HTR-8/SVneo (cell line): Measurements from ENCODE around the gene OR3A3.
A peak's percentile ranks its signal among the peaks of the same experiment; 100 is the strongest.
"Not testable (repeated sequence)": the region's sequence is repeated elsewhere in the genome, so short reads cannot be mapped to it uniquely, and the experiment has no call there.

Experiments used
- DNase-seq: peaks from one replicate; pipeline ENCODE4 v3.0.0; 2011; ENCODE audit warnings: low spot score, mixed read lengths; ENCODE audit not compliant: insufficient read length
- FAIRE-seq: peaks from 2 replicates; lab custom pipeline; 2011; peaks lifted over from hg19 to GRCh38; lab: Jason Lieb, UNC

OR3A3 gene

DNA sequence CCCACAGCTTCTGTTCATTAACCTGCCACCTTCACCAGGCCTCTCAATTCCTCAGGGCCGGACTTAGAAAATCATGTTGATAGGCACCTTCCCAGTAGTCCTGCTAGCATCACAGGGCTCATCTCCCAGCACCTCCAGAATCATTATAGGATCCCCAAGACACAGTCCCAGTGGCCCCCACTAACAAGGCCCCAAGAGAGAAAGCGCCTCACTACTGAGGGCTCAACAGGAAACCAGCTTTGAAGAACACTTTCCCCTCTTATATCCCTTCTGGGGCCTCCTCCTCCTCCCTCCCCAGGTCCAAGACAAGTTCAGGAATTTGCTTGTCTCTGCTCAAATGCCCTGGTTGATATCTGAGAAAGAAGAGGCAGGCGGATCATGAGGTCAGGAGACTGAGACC, at the start of gene OR3A3:
TSS of gene OR3A3 (plus strand) at position 301 of the 400 bp plus-strand sequence.
- no peak for FAIRE-seq

DNA sequence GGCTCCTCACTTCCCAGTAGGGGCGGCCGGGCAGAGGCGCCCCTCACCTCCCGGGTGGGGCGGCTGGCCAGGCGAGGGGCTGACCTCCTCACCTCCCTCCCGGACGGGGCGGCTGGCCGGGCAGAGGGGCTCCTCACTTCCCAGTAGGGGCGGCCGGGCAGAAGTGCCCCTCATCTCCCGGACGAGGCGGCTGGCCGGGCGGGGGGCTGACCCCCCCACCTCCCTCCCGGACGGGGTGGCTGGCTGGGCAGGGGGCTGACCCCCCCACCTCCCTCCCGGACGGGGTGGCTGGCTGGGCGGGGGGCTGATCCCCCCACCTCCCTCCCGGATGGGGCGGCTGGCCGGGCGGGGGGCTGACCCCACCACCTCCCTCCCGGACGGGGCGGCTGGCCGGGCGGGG, 40.0 kb upstream of the OR3A3 start:
- DNase-seq, result not testable (repeated sequence)

More for the DNA sequence above, at the start of gene OR3A3:
- DNase-seq, result no peak

DNA sequence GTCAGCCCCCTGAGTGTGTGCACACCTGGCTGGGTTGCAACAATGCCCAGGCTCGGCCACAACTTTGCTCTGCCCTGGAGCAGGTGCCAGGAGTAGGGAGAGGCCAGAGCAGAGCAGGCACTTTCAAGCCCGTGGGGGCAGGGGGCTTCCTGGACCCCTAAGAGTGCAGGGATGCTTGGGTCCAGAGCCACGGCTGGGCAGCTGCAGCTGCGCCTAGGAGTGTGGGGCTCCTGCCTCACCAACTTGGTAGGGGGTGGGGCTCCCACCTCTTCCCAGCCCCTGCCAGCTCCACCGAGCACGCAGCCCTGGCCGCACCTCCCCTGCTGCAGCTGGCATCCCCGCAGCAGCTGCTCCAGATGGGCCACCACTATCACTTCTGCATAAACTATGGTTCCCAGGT, 32.8 kb upstream of the OR3A3 start:
- DNase-seq, result no peak
- no peak for FAIRE-seq

More for the DNA sequence above, 40.0 kb upstream of the OR3A3 start:
- FAIRE-seq, result not testable (repeated sequence)

DNA sequence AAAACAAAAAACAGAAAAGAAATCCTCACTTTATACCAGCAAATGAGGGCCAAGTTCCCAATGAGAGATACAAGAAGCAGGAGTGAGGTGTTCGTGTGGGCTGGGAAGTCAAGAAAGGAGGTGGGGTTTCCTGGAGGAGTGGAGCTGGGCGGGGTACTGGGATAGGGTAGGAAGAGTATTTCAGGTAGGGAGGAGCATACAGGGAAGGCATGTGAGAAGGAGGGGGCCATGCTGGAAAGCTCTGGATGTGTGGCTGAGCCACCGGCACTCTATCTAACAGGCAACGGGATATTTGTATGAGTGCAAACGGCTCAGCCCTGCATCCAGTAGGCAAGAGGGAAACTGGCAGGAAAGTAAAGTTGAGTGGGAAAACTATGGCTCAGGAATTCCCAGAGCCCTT, 29.2 kb upstream of the OR3A3 start:
- DNase-seq, result no peak
- FAIRE-seq, result no peak

DNA sequence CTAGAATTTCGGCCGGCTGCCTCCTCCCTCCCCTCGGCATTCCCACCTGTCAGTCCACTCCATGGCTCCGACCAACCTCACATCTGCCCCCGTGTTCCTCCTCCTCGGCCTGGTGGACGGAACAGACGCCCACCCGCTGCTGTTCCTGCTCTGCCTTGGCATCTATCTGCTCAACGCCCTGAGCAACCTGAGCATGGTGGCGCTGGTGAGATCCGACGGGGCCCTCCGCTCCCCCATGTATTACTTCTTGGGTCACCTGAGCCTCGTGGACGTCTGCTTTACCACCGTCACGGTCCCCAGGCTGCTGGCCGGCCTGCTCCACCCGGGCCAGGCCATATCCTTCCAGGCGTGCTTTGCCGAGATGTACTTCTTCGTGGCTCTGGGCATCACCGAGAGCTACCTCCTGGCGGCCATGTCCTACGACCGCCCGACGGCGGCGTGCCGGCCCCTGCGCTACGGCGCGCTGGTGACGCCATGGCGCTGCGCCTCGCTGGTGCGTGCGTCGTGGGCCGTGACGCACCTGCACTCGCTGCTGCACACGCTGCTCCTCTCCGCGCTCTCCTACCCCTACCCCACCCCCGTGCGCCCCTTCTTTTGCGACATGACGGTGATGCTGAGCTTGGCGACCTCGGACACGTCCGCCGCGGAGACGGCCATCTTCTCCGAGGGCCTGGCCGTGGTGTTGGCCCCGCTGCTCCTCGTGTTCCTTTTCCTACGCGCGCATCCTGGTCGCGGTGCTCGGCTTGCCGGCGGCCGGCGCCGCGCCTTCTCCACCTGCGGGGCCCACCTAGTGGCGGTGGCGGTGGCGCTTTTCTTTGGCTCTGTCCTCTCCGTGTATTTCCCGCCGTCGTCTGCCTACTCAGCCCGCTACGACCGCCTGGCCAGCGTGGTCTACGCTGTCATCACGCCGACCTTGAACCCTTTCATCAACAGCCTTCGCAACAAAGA, 25.0 kb upstream of the OR3A3 start, which contains the start of gene OR3A2:
TSS of gene OR3A2 (minus strand) at position 440 of the 948 bp plus-strand sequence.
- DNase-seq (no peak), FAIRE-seq (no peak)

DNA sequence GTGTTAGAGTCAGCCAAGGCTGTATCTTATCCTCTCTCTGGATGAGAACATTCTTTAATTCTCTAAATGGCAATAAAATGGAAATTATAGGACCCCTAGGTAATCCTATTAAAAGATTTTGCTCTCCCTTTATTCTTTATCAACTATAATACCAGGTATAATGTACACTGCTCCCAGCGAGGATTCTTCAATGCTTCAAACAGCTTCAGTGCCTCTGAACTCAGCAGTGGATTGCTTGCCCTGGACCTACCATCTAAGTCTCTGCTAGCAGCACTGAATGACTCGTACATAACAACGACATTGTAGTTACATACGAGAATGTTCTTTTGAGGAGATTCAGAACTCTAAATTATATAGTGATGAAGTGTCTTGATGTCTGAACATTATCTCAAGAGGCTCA, 21.4 kb upstream of the OR3A3 start:
- no peak for FAIRE-seq

DNA sequence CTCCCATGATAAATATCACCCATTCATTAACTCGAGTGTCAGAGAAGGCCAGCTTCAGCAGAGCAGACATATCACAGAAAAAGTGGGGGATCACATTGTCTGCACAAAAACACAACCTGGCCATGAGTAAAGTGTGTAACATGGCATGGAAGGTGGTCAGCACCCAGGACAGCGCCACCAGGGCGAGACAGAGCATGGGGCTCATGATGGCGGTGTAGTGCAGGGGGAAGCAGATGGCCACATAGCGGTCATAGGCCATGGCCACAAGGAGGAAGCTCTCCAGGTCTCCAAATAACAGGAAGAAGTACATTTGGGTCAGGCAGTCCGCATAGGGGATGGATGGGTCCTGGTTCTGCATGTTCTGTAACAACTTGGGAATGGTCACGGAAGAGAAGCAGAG, 13.4 kb upstream of the OR3A3 start:
- DNase-seq, result not testable (repeated sequence)
- FAIRE-seq, result peak; percentile 96

More for the DNA sequence above, 21.4 kb upstream of the OR3A3 start:
- no peak for DNase-seq

DNA sequence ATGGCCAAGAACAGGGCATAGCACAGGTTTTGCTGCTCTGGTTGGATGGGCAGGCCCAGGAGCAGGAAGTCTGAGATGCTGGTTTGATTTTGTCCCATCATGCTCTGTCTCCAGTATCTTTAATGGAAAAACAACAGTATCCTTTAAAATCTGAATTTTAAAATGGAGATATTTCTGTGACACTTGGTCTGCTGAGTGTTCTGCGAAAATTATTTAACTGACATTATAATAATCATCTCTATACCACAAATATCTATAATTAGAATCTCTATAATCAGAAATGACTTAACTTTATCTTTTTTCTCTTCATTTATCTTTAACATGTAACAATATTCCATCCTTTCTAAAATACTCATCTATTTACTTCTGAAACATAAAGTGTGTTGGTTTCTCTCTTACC, 12.9 kb upstream of the OR3A3 start, which contains the start of gene OR1E1:
TSS of gene OR1E1 (minus strand) at position 101 of the 400 bp plus-strand sequence. CDS start at position 101, 0 bp downstream.
- DNase-seq, result no peak
- no peak for FAIRE-seq

DNA sequence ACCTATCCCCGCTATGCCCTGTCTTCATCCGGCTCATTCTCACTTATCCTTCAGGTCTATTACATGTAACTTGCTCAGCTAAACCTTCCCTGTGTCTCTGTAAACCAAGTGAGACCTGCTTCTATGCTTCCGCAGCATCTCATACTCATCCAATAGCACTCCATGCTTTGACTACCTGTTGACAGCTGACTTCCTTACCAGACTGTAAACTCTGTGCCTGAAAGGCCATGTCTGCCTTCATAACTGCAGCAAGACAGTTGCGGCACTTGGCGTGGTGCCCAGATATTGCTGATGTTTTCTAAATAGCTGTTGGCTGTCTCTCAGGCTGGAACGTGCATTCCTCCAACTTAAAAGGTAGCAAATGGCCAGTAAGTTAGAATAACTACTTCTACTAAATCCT, 11.1 kb upstream of the OR3A3 start:
- no peak for DNase-seq
- FAIRE-seq, result no peak

DNA sequence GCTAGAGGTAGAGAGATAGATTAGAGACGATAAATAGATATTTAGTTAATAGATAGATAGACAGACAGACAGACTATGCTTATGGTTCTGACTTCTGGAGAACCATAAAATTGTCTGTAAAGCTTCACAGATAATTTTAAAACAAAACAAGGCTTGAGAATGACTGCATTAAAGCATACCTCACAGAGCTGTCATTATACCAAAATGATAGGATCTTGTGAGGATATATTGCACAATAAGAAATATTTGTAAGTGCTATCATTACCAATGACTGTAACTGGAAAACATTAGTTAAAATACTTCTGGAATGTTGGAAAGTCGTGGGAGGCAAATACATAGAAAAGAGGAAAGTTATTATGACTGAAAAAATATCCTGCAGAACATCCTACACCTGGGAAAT, 9.4 kb upstream of the OR3A3 start:
- FAIRE-seq (no peak), DNase-seq (no peak)

DNA sequence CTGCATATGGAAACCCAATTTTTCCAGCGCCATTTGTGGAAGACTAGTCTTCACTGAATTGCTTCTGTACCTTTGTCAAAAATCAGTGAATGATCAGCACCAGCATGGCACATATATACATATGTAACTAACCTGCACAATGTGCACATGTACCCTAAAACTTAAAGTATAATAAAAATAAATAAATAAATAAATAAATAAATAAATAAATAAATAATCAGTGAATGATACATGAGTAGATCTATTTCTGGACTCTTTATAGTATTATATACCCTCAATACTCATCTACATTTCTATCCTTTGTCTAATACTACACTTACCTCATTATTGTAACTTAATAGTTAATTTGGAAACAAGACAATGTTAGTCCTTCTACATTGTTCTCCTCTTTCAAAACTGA, 7.3 kb upstream of the OR3A3 start:
- not testable (repeated sequence) for FAIRE-seq, DNase-seq

DNA sequence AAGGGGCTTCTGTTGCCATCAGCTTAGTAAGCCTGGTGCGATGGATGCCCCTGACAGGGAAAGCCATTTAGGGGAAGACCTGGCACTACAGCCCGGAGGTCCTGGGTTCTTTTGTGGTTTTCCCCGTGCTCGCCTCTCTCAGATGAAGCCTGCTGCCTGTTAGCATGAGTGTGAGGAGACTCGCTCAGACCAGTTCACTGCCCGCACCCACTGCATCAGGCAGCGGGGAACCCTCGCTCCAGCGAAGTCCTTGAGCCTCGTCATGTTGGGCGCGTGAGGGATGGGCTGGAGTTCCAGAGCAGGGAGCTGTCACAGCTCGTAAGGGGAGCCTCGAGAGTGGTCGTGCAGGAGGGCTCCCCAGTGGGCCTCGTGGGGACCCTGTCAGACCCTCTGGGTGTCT, 1.0 kb downstream of the OR3A3 start:
- FAIRE-seq, DNase-seq: not testable (repeated sequence)

DNA sequence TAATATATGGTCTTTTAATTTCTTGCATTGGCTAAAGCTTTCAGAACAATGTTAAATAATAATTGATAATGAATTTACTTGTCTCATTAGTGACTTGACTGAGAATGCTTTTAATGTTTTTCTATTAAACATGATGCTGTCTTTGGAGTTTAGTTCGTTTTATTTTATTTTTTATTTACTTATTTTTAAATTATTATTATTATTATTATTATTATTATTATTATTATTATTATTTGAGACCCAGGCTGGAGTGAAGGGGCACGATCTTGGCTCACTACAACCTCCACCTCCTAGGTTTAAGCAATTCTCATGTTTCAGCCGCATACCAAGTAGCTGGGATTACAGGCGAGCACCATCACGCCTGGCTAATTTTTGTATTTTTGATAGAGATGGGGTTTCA, 4.4 kb downstream of the OR3A3 start:
- no peak for FAIRE-seq

DNA sequence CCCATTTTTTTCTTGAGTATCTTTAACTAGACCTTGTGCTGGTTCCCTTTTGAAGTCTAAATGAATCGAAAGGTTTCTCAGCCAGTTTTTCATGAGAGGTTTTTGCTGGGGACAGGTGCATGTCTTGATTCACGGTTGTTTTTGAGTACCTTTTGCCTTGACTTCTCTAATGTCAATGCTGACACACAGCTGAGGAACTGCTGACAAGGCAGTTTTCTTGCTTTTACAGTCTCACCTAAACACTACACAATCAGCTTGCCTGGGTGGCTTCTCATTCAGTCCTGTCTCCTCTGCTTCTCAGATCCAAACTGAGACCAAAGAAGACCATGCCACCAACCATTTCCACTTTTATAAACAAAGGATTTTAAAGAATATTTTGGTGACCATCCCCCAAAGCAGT, 7.1 kb downstream of the OR3A3 start:
- FAIRE-seq, result no peak
- DNase-seq, result no peak

More for the DNA sequence above, 4.4 kb downstream of the OR3A3 start:
- no peak for DNase-seq

DNA sequence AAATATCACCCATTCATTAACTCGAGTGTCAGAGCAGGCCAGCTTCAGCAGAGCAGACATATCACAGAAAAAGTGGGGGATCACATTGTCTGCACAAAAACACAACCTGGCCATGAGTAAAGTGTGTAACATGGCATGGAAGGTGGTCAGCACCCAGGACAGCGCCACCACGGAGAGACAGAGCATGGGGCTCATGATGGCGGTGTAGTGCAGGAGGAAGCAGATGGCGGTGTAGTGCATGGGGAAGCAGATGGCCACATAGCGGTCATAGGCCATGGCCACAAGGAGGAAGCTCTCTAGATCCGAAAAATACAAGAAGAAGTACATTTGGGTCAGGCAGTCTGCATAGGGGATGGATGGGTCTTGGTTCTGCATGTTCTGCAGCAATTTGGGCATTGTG, 22.0 kb downstream of the OR3A3 start:
- FAIRE-seq, result peak; percentile 93
- DNase-seq, result not testable (repeated sequence)

DNA sequence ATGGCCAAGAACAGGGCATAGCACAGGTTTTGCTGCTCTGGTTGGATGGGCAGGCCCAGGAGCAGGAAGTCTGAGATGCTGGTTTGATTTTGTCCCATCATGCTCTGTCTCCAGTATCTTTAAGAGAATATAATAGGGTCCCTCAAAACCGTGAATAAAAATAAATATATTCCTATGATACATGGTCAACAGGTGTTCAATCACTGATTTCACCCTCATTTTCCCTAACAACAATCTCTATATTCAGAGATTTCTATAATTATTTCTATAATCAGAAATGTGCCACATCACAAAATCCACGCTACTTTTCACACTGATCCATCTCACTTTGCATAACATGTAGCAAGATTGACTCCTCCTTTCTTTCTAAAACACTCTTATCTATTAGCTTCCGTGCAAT, 22.6 kb downstream of the OR3A3 start, which contains the start of gene OR1E2:
TSS of gene OR1E2 (minus strand) at position 101 of the 400 bp plus-strand sequence. CDS start at position 101, 0 bp downstream.
- DNase-seq, result no peak
- peak; percentile 59 for FAIRE-seq

DNA sequence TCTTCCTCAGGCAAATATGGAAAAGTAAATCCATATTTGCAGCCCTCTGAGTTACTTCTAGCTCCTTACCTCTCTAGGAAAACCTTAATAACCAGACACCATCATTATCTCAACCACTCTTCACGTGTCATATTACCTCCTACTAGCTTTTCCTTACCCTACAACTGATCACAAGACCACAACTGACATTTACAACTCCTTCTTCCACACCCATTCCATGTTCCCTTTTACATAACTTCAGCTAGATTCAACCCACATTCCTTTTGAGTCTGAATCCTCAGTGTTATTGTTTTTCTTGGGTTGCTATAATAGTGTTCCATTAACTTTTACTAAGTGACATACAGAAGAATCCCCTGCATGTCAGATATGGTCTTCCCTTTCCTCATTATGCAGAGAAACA, 27.2 kb downstream of the OR3A3 start:
- DNase-seq (no peak), FAIRE-seq (no peak)

DNA sequence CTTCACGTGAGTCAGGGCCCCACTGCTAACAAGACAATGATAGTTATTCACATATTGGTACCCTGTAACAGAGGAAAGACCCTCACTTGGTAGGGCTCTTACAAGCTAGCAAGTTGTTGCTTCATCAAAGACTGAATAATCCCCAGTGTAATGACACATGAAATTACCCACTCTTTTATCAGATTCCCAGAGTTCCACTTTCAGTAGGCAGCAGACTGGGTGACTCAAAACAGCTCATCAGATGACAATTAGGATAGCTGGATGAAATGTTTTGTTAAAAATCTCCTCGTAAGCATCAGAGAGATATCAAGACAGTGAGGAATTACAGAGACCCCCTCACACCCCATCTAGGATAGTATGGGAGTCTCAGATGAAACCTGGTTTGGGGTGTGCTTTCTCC, 29.3 kb downstream of the OR3A3 start:
- no peak for DNase-seq
- FAIRE-seq, result no peak

DNA sequence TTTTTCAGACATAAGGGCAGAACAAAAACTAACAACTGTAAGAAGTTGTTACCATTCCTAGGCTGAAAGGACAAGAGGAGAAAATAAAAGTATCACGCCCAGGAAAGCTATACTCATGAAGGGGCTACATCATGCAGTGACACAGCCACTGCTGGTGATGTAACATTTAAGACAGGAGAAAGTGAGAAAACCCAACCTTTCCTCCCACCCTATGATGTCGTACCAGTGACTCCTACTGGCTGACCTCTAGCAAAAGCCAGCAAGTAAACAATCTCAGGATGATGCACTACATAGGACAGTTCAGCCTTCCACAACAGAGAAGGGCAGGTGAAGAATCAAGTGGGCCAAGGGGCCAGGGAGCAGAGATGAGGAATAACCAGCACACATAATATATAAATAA, 36.5 kb downstream of the OR3A3 start:
- peak; percentile 16 for FAIRE-seq
- DNase-seq, result peak; percentile 10

DNA sequence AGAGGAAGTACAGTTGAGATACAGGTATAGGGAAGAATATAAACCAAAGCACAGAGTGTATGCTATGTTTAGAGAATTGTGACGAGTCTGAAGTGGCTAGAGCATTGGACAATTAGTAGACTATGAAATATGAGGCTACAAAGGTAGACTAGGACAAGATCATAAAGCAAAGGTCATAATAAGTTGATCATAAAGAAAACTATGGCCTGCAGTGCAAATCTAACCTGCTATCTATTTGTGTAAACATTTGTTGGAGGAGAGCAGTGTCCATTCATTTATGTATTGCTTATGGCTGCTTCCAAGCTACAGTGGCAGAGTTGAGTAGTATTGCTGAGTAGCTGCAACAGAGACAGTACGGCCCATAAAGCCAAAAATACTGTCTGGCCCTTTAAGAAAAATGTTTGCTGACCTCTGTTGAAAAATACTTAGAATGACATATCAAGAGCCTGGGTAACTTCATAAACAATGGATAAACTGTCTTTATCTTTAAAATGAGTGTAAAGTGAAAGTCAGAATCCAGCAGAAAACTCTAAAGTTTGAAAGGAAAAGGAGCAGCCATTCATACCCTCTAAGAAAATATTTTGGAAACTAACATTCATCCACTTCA, 37.0 kb downstream of the OR3A3 start:
- DNase-seq (no peak), FAIRE-seq (no peak)

DNA sequence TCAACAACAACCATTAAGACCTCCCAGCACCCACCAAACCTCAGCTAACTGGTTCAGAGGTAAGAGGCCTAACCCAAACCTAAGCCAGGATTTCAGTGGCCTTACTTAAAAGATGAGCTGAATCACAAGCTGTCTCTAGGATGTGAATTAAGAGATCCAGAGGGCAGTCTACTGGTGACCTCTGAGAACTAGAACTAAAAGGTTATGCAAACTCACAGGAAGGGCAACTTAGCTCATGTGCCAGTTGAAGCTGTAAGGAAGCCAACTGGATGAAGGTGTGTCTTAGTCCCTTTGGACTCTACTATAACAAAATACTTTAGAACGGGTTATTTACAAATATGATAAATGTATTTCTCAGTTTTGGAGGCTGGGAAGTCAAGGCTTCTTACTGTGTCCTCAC, 55.2 kb downstream of the OR3A3 start:
- not testable (repeated sequence) for FAIRE-seq, DNase-seq
